ENCODE data around the gene SERBP1. TPM values are rescaled to one million over a fixed set of nuclear protein-coding genes. Genes with fewer than 3 reads are reported as not detected.

Gene SERBP1
- total RNA-seq, 1 experiment from 2014 or later, result 447 TPM

DNA sequence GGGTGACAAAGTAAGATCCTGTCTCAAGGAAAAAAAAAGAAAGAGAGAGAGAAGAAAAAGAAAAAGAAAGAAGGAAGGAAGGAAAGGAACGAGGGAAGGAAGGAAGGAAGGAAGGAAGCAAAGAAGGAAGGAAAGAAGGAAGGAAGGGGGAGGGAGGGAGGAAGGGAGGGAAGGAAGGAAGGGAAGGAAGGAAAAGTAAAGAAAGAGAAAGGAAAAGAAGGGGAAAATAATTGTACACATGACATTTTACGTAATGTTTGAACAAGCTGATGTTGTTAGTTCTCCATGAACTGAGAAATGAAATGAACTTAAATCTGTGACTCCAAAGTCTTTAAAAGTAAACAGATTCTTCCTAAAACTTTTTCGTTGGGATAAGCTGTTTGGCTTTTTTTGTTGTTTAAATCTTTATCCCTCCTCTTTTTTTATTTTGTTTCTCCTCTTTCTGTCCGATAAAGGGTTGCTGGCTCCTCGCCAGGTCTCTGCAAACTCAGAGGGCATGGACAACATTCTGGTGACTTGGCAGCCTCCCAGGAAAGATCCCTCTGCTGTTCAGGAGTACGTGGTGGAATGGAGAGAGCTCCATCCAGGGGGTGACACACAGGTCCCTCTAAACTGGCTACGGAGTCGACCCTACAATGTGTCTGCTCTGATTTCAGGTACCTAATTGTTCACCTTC lies 62.7 kb downstream of the SERBP1 start:
- no TSS peak for BruUV-seq (replicated peaks)
- POLR2A ChIA-PET (ENCODE audit: low non-redundant PET), result no interaction called here
- CTCF ChIA-PET, result no interaction called here
- Histone ChIP-seq H3K4me3 (ENCODE audit: low read depth, low read length, poor library complexity, severe bottlenecking) (no peak overlapping the region), H3K36me3 (ENCODE audit: insufficient read depth, low read length, poor library complexity, severe bottlenecking) (no peaks in the 10 kb centered on the region), H3K9me3 (ENCODE audit: low read depth, low read length, poor library complexity, severe bottlenecking) (no peaks in the 10 kb centered on the region), H3K27me3 (replicated peaks; ENCODE audit: insufficient read depth, low read depth, low read length, poor library complexity) (no peaks in the 10 kb centered on the region), H3K27ac (ENCODE audit: low read depth, low read length, poor library complexity, severe bottlenecking) (no peak overlapping the region), H3K4me1 (ENCODE audit: insufficient read depth, low read length, poor library complexity, severe bottlenecking) (peaks cover 4% of the 10 kb centered on the region)
- DNase-seq (ENCODE audit: low spot score), result peak; percentile 59
- intact Hi-C loops (cut with micrococcal nuclease; ENCODE audit: unreplicated experiment), result no loop called here
- TF ChIP-seq, protein P1, sequence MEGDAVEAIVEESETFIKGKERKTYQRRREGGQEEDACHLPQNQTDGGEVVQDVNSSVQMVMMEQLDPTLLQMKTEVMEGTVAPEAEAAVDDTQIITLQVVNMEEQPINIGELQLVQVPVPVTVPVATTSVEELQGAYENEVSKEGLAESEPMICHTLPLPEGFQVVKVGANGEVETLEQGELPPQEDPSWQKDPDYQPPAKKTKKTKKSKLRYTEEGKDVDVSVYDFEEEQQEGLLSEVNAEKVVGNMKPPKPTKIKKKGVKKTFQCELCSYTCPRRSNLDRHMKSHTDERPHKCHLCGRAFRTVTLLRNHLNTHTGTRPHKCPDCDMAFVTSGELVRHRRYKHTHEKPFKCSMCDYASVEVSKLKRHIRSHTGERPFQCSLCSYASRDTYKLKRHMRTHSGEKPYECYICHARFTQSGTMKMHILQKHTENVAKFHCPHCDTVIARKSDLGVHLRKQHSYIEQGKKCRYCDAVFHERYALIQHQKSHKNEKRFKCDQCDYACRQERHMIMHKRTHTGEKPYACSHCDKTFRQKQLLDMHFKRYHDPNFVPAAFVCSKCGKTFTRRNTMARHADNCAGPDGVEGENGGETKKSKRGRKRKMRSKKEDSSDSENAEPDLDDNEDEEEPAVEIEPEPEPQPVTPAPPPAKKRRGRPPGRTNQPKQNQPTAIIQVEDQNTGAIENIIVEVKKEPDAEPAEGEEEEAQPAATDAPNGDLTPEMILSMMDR (conservative IDR thresholded peaks at IDR 0.05; ENCODE audit: low read depth, low read length), result no peak; the same call in 1 of the 2 replicates

DNA sequence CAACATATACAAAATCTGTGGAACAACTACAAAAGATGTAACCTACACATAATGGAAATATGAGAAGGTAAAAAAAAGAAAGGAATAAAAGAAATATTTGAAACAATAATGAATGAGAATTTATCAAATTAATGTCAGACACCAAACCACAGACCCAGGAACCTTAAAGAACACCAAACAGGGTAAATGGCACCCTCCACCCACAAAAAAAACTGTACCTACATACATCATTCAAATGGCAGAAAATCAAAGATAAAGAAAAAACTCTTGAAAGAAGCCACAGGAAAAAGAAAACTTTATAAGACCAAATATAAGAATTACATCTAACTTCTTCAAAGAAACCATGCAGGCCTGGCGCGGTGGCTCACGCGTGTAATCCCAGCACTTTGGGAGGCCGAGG lies 68.6 kb downstream of the SERBP1 start:
- Histone ChIP-seq H3K9me3 (ENCODE audit: low read depth, low read length, poor library complexity, severe bottlenecking) (no peaks in the 10 kb centered on the region), H3K4me3 (ENCODE audit: low read depth, low read length, poor library complexity, severe bottlenecking) (no peak overlapping the region), H3K4me1 (ENCODE audit: insufficient read depth, low read length, poor library complexity, severe bottlenecking) (no peaks in the 10 kb centered on the region), H3K27me3 (replicated peaks; ENCODE audit: insufficient read depth, low read depth, low read length, poor library complexity) (no peaks in the 10 kb centered on the region), H3K27ac (ENCODE audit: low read depth, low read length, poor library complexity, severe bottlenecking) (no peak overlapping the region), H3K36me3 (ENCODE audit: insufficient read depth, low read length, poor library complexity, severe bottlenecking) (no peaks in the 10 kb centered on the region)
- TF ChIP-seq, protein P1 (conservative IDR thresholded peaks at IDR 0.05; ENCODE audit: low read depth, low read length), result no peak
- no peak for TF ChIP-seq EZH2 (IDR thresholded peaks at IDR 0.05; ENCODE audit: borderline replicate concordance, low read depth, low read length, poor library complexity, severe bottlenecking)
- DNase-seq (ENCODE audit: low spot score), result no peak
- no TSS peak for BruUV-seq (replicated peaks)
- ChIA-PET POLR2A (ENCODE audit: low non-redundant PET) (no interaction called here), CTCF (no interaction called here)
- intact Hi-C loops (cut with micrococcal nuclease; ENCODE audit: unreplicated experiment), result no loop called here

DNA sequence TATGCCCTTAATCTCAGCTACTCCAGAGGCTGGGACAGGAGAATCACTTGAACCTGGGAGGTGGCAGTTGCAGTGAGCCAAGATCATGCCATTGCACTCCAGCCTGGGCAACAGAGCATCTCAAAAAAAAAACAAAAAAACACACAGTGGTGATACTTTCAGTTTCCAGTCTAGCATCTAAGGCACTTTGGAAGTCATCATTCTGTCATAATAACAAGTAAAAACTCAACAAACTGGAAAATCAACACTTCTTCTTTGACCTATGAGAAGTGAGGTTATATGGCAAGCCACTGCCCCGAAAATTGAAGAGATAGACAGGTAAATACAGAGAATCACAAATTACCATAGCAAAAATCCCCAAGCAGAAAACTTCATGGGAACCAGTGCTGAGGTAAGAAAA lies 70.6 kb downstream of the SERBP1 start:
- Histone ChIP-seq H3K4me3 (ENCODE audit: low read depth, low read length, poor library complexity, severe bottlenecking) (no peak overlapping the region), H3K27me3 (replicated peaks; ENCODE audit: insufficient read depth, low read depth, low read length, poor library complexity) (no peaks in the 10 kb centered on the region), H3K27ac (ENCODE audit: low read depth, low read length, poor library complexity, severe bottlenecking) (no peak overlapping the region), H3K9me3 (ENCODE audit: low read depth, low read length, poor library complexity, severe bottlenecking) (no peaks in the 10 kb centered on the region), H3K36me3 (ENCODE audit: insufficient read depth, low read length, poor library complexity, severe bottlenecking) (no peaks in the 10 kb centered on the region), H3K4me1 (ENCODE audit: insufficient read depth, low read length, poor library complexity, severe bottlenecking) (no peaks in the 10 kb centered on the region)
- CTCF ChIA-PET, result no interaction called here
- DNase-seq (ENCODE audit: low spot score), result no peak
- no TSS peak for BruUV-seq (replicated peaks)
- POLR2A ChIA-PET (ENCODE audit: low non-redundant PET), result no interaction called here
- TF ChIP-seq EZH2 (IDR thresholded peaks at IDR 0.05; ENCODE audit: borderline replicate concordance, low read depth, low read length, poor library complexity, severe bottlenecking), result no peak
- TF ChIP-seq, protein P1 (conservative IDR thresholded peaks at IDR 0.05; ENCODE audit: low read depth, low read length), result no peak
- intact Hi-C loops (cut with micrococcal nuclease; ENCODE audit: unreplicated experiment), result no loop called here

Other genes starting within 250 kb of the SERBP1 start
- gene IL12RB2, start 122.5 kb downstream of the SERBP1 start, total RNA-seq (2021), result 0.39 and 0.70 TPM in 2 replicates

Measured in A673 (cell line).